ENCODE data around the gene NCF4. TPM values are rescaled to one million over a fixed set of nuclear protein-coding genes. Genes with fewer than 3 reads are reported as not detected.

Gene NCF4
- total RNA-seq, 1 donor from 2014 or later: not detected

DNA sequence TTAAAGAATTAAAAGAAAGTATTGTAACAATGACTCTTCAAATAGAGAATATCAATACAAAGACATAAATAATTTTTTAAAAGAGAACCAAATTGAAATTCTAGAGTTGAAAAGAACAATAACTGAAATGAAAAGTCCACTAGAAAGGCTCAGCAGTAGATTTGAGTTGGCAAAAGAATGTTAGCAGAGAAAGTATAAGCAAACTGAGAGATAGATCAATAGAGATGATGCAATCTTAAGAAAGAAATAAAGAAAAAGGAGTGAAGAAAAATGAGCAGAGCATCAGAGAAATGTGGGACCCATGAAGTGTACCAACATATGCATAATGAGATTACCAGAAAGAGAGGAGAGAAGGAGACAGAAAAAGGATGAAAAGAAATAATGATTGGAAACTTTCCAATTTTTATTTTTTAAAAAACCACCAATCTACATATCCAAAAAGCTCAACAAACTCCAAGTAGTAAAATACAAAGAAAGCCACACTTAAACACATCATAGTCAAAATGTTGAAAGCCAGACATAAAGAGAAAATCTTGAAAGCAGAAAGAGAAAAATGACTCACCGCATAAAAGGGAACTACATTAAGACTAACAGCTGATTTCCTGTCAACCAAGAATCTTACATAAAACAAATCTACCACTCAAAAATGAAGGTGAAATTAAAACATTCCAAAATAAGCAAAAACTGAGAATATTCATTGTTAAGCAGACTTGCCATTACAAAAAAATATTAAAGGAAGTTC lies 20.9 kb downstream of the NCF4 start:
- Histone ChIP-seq H3K27me3 (ENCODE audit: control insufficient read depth, insufficient read depth, low read length) (no peaks in the 10 kb centered on the region), H3K4me3 (ENCODE audit: low read depth, low read length) (no peak overlapping the region), H3K36me3 (ENCODE audit: control insufficient read depth, insufficient read depth, low read length) (no peaks in the 10 kb centered on the region)
- DNase-seq (ENCODE audit: low read depth): no peak
- TF ChIP-seq, protein P1, sequence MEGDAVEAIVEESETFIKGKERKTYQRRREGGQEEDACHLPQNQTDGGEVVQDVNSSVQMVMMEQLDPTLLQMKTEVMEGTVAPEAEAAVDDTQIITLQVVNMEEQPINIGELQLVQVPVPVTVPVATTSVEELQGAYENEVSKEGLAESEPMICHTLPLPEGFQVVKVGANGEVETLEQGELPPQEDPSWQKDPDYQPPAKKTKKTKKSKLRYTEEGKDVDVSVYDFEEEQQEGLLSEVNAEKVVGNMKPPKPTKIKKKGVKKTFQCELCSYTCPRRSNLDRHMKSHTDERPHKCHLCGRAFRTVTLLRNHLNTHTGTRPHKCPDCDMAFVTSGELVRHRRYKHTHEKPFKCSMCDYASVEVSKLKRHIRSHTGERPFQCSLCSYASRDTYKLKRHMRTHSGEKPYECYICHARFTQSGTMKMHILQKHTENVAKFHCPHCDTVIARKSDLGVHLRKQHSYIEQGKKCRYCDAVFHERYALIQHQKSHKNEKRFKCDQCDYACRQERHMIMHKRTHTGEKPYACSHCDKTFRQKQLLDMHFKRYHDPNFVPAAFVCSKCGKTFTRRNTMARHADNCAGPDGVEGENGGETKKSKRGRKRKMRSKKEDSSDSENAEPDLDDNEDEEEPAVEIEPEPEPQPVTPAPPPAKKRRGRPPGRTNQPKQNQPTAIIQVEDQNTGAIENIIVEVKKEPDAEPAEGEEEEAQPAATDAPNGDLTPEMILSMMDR (IDR thresholded peaks at IDR 0.05; ENCODE audit: insufficient read depth, low read length, poor library complexity, severe bottlenecking): no peak

DNA sequence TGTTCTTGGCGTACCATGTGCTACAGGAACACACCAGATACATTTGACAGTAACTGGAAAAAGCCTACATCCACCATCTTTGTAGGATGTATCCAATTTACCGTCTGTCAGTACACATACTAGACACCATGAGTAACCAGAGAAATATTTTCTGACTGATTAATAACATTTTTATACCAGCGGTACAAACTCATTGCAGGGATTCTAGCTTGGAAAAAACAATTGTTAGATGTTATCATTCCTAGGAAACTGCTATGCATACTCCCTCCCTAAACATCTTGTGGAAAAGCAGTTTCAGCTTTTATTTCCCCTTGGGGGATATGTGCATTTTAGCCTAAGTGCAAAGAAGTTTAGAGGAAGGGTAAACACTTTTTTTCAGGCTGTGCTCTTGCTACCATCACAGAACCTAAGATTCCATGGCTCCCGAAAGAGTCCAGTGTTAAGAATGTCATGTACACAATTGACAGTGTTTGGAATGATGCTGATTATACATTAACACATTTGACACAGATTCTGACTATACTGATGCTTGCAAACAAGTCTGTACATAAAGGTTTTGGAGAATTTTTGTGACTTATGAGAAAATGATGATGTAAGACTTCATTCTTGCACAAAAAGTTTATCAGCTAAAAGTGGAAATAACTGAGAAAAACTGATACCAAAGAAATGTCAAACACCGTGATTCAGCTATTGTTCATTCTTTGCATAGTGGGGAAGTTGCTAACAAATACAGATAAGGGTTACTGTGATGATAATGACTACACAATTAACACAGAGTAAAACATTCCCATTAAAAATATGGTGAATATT lies 23.7 kb downstream of the NCF4 start:
- no peaks in the 10 kb centered on the region for H3K27me3 ChIP-seq (ENCODE audit: control insufficient read depth, insufficient read depth, low read length)
- TF ChIP-seq, protein P1 (IDR thresholded peaks at IDR 0.05; ENCODE audit: insufficient read depth, low read length, poor library complexity, severe bottlenecking): no peak
- no peak for DNase-seq (ENCODE audit: low read depth)
- no peaks in the 10 kb centered on the region for H3K36me3 ChIP-seq (ENCODE audit: control insufficient read depth, insufficient read depth, low read length)
- no peak overlapping the region for H3K4me3 ChIP-seq (ENCODE audit: low read depth, low read length)

GRCh38 chr22:36885474-36885873 lies 24.7 kb downstream of the NCF4 start:
- TF ChIP-seq, protein P1 (IDR thresholded peaks at IDR 0.05; ENCODE audit: insufficient read depth, low read length, poor library complexity, severe bottlenecking): no peak
- no peak for DNase-seq (ENCODE audit: low read depth)
- no peaks in the 10 kb centered on the region for H3K27me3 ChIP-seq (ENCODE audit: control insufficient read depth, insufficient read depth, low read length)
- H3K36me3 ChIP-seq (ENCODE audit: control insufficient read depth, insufficient read depth, low read length): no peaks in the 10 kb centered on the region
- H3K4me3 ChIP-seq (ENCODE audit: low read depth, low read length): no peak overlapping the region

DNA sequence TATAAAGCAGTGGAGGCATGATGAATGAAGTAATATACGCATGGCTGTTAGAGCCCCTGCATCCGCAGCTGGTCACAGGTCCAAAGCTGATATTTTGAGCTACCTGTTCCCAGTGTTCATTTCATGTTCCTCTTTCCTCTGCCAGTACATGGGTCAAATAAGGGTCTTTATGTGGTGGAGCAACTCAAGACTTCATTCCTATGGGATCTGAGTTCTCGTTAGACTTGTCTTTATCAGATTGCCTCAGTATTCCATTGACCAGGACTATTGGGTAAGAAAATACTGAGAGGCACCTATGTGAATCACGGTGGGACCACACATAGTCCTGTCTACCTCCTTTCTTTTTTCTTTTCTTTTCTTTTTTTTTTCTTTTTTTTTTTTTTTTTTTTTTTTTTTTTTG lies 25.2 kb downstream of the NCF4 start:
- Histone ChIP-seq H3K27me3 (ENCODE audit: control insufficient read depth, insufficient read depth, low read length) (no peaks in the 10 kb centered on the region), H3K4me3 (ENCODE audit: low read depth, low read length) (no peak overlapping the region), H3K36me3 (ENCODE audit: control insufficient read depth, insufficient read depth, low read length) (no peaks in the 10 kb centered on the region)
- TF ChIP-seq, protein P1 (IDR thresholded peaks at IDR 0.05; ENCODE audit: insufficient read depth, low read length, poor library complexity, severe bottlenecking): no peak
- no peak for DNase-seq (ENCODE audit: low read depth)

- TF ChIP-seq, protein P1 (IDR thresholded peaks at IDR 0.05; ENCODE audit: insufficient read depth, low read length, poor library complexity, severe bottlenecking): no peak
- Histone ChIP-seq H3K27me3 (ENCODE audit: control insufficient read depth, insufficient read depth, low read length) (no peaks in the 10 kb centered on the region), H3K36me3 (ENCODE audit: control insufficient read depth, insufficient read depth, low read length) (no peaks in the 10 kb centered on the region), H3K4me3 (ENCODE audit: low read depth, low read length) (no peak overlapping the region)
- DNase-seq (ENCODE audit: low read depth): no peak
These were observed 26.4 kb downstream of the NCF4 start for GRCh38 chr22:36887162-36887561.

Measured in kidney epithelial cell (primary cell).